H9 (cell line): Measurements from ENCODE around the gene SPPL3. TPM values are rescaled to one million over a fixed set of nuclear protein-coding genes. Genes with fewer than 3 reads are reported as not detected.

Source experiments
- DNase-seq: peaks from one replicate; pipeline ENCODE4 v3.0.0-alpha.2; 2017
- H2AFZ ChIP-seq: one replicate; pipeline ENCODE4 v1.6.1; 2013; ENCODE audit warnings: mild to moderate bottlenecking, low read length, control low read depth, moderate library complexity
- H2AK5ac ChIP-seq: 2 replicates; pipeline ENCODE4 v1.6.1; 2013; ENCODE audit warnings: low read length, control low read depth, mixed read lengths; ENCODE audit not compliant: insufficient read length
- H2BK120ac ChIP-seq: one replicate; pipeline ENCODE4 v1.6.1; 2013; ENCODE audit warnings: low read depth, mild to moderate bottlenecking, low read length, control low read depth, inconsistent platforms; ENCODE audit not compliant: poor library complexity, severe bottlenecking
- H2BK12ac ChIP-seq: 2 replicates; pipeline ENCODE4 v1.6.1; 2013; ENCODE audit warnings: low read length, control low read depth, mixed read lengths, low read depth; ENCODE audit not compliant: insufficient read length
- H2BK15ac ChIP-seq: 2 replicates; pipeline ENCODE4 v1.6.1; 2013; ENCODE audit warnings: low read depth, low read length, control low read depth
- H2BK20ac ChIP-seq: one replicate; pipeline ENCODE4 v1.6.1; 2013; ENCODE audit warnings: low read depth, mild to moderate bottlenecking, low read length, control low read depth, inconsistent platforms; ENCODE audit not compliant: poor library complexity, severe bottlenecking
- H2BK5ac ChIP-seq: 2 replicates; pipeline ENCODE4 v1.6.1; 2013; ENCODE audit warnings: low read length, control low read depth, mixed read lengths; ENCODE audit not compliant: insufficient read length
- H3K14ac ChIP-seq: 2 replicates; pipeline ENCODE4 v1.6.1; 2013; ENCODE audit warnings: low read length, control low read depth; ENCODE audit not compliant: insufficient read depth
- H3K18ac ChIP-seq: 2 replicates; pipeline ENCODE4 v1.6.1; 2013; ENCODE audit warnings: low read depth, mild to moderate bottlenecking, mixed read lengths, low read length, control low read depth; ENCODE audit not compliant: insufficient read length
- H3K23ac ChIP-seq: 2 replicates; pipeline ENCODE4 v1.6.1; 2013; ENCODE audit warnings: low read length, control low read depth, mixed read lengths, low read depth; ENCODE audit not compliant: insufficient read length
- H3K23me2 ChIP-seq: 2 replicates; pipeline ENCODE4 v1.6.1; 2013; ENCODE audit warnings: low read depth, mild to moderate bottlenecking, mixed read lengths, low read length, control low read depth; ENCODE audit not compliant: insufficient read length, poor library complexity, severe bottlenecking
- H3K27ac ChIP-seq: 2 replicates; pipeline ENCODE4 v1.5.1; 2013; ENCODE audit warnings: low read length, control low read depth, mixed read lengths, low read depth; ENCODE audit not compliant: insufficient read length
- H3K27me3 ChIP-seq: 2 replicates; pipeline ENCODE4 v1.6.1; 2013; ENCODE audit warnings: low read length, control low read depth, inconsistent platforms; ENCODE audit not compliant: insufficient read depth
- H3K4ac ChIP-seq: 2 replicates; pipeline ENCODE4 v1.6.1; 2013; ENCODE audit warnings: low read depth, mild to moderate bottlenecking, control low read depth, inconsistent platforms, low read length, moderate library complexity
- H3K4me1 ChIP-seq: 2 replicates; pipeline ENCODE4 v1.6.1; 2013; ENCODE audit warnings: low read length, control low read depth, inconsistent platforms; ENCODE audit not compliant: insufficient read depth
- H3K4me2 ChIP-seq: 2 replicates; pipeline ENCODE4 v1.6.1; 2013; ENCODE audit warnings: low read length, control low read depth, mixed read lengths; ENCODE audit not compliant: insufficient read length, insufficient read depth
- H3K56ac ChIP-seq: 2 replicates; pipeline ENCODE4 v1.6.1; 2013; ENCODE audit warnings: low read depth, mild to moderate bottlenecking, mixed read lengths, low read length, control low read depth; ENCODE audit not compliant: insufficient read length
- H3K79me1 ChIP-seq: 2 replicates; pipeline ENCODE4 v1.6.1; 2013; ENCODE audit warnings: low read depth, mild to moderate bottlenecking, moderate library complexity, low read length, control low read depth, inconsistent platforms; ENCODE audit not compliant: insufficient read depth, poor library complexity, severe bottlenecking
- H3K79me2 ChIP-seq: 2 replicates; pipeline ENCODE4 v1.6.1; 2013; ENCODE audit warnings: low read length, control low read depth, inconsistent platforms; ENCODE audit not compliant: insufficient read depth
- H3K9ac ChIP-seq: 2 replicates; pipeline ENCODE4 v1.6.1; 2013; ENCODE audit warnings: low read length, control low read depth, mixed read lengths; ENCODE audit not compliant: insufficient read length; ENCODE audit errors: extremely low read depth
- H3K9me3 ChIP-seq: one replicate; pipeline ENCODE4 v1.6.1; 2013; ENCODE audit warnings: low read depth, low read length, inconsistent platforms; ENCODE audit not compliant: control insufficient read depth
- H3T11ph ChIP-seq: one replicate; pipeline ENCODE4 v1.6.1; 2013; ENCODE audit warnings: mild to moderate bottlenecking, low read length, control low read depth, inconsistent platforms
- H4K20me1 ChIP-seq: one replicate; pipeline ENCODE4 v1.6.1; 2013; ENCODE audit not compliant: control insufficient read depth, insufficient read length, insufficient read depth
- H4K5ac ChIP-seq: 2 replicates; pipeline ENCODE4 v1.6.1; 2013; ENCODE audit warnings: low read depth, mild to moderate bottlenecking, mixed read lengths, low read length, control low read depth; ENCODE audit not compliant: insufficient read length
- H4K8ac ChIP-seq: replicated peaks from 2 replicates; pipeline ENCODE4 v1.6.1; 2013; ENCODE audit warnings: low read length, control low read depth, mixed read lengths, low read depth; ENCODE audit not compliant: insufficient read length
- H4K91ac ChIP-seq: 2 replicates; pipeline ENCODE4 v1.6.1; 2013; ENCODE audit warnings: low read depth, mild to moderate bottlenecking, moderate library complexity, mixed read lengths, low read length, control low read depth; ENCODE audit not compliant: insufficient read length
- H3K27ac Mint-ChIP-seq, 3 experiments: 2 replicates in 2 of 3; 3 replicates in 1 of 3; pipeline ENCODE4 v1.8.0; 2020 to 2021; ENCODE audit warnings: mixed read lengths in 3 of 3, mild to moderate bottlenecking in 1 of 3, moderate library complexity in 1 of 3
- H3K27me3 Mint-ChIP-seq: 2 replicates; pipeline ENCODE4 v1.8.0; 2021; ENCODE audit warnings: low read depth, mild to moderate bottlenecking, moderate library complexity, mixed read lengths
- H3K36me3 Mint-ChIP-seq, 3 experiments: 2 replicates in 2 of 3; 3 replicates in 1 of 3; pipeline ENCODE4 v1.8.0; 2020 to 2021; ENCODE audit warnings: low read depth in 3 of 3, mixed read lengths in 3 of 3; ENCODE audit not compliant: insufficient read depth in 1 of 3
- H3K4me1 Mint-ChIP-seq, 2 experiments: 2 replicates each; pipeline ENCODE4 v1.8.0; 2020; ENCODE audit warnings: mixed read lengths in 2 of 2
- H3K4me3 Mint-ChIP-seq, 2 experiments: 2 replicates in 1 of 2; 3 replicates in 1 of 2; pipeline ENCODE4 v1.8.0; 2020 to 2021; ENCODE audit warnings: mild to moderate bottlenecking in 2 of 2, mixed read lengths in 2 of 2, moderate library complexity in 1 of 2
- H3K9me3 Mint-ChIP-seq, 2 experiments: 2 replicates in 1 of 2; 3 replicates in 1 of 2; pipeline ENCODE4 v1.8.0; 2020; ENCODE audit warnings: mild to moderate bottlenecking in 2 of 2, mixed read lengths in 2 of 2, moderate library complexity in 1 of 2
- CTCF ChIP-seq: fragments of 200-600 bp; sonication (generic); conservative IDR thresholded peaks from 3 replicates; pipeline ENCODE4 v1.8.0; 2021; ENCODE audit warnings: antibody characterized with exemption, mild to moderate bottlenecking
- WGBS: extraction: QIAGEN DNeasy Blood & Tissue Kit; methylation state at CpG from one replicate; pipeline ENCODE4 v1.1.7; 2013; ENCODE audit warnings: missing lambda C conversion rate, low lambda C conversion rate, mixed read lengths; ENCODE audit not compliant: insufficient read length; ENCODE audit errors: extremely low coverage; 5-methylcytosine and 5-hydroxymethylcytosine counted together
- total RNA-seq: library from RNA; stranded (reverse); gene quantifications from 2 replicates; pipeline ENCODE4 v1.2.1, GENCODE V29; 2021

Gene SPPL3
- total RNA-seq, 1 experiment from 2014 or later, result 46.3 TPM

- Histone ChIP-seq H2BK12ac (no peak overlapping the region), H4K5ac (no peak overlapping the region), H4K91ac (no peak overlapping the region), H3K79me2 (peaks cover 5% of the 10 kb centered on the region; the same call in 1 of the 2 replicates), H4K8ac (no peak overlapping the region), H2BK20ac (no peak overlapping the region), H2BK120ac (no peak overlapping the region), H3T11ph (no peak overlapping the region), H4K20me1 (no peaks in the 10 kb centered on the region), H3K9me3 (no peaks in the 10 kb centered on the region), H3K23ac (no peak overlapping the region), H3K4me1 (no peaks in the 10 kb centered on the region), H3K4me2 (no peak overlapping the region), H3K9ac (no peak overlapping the region), H2AK5ac (no peak overlapping the region), H3K79me1 (no peaks in the 10 kb centered on the region), H3K56ac (no peak overlapping the region), H2BK15ac (no peak overlapping the region), H2BK5ac (no peak overlapping the region), H2AFZ (no peak overlapping the region), H3K18ac (no peak overlapping the region), H3K23me2 (no peaks in the 10 kb centered on the region), H3K4ac (no peak overlapping the region), H3K27ac (no peak overlapping the region), H3K14ac (no peak overlapping the region), H3K27me3 (no peaks in the 10 kb centered on the region)
- TF ChIP-seq CTCF, result no peak
- no peak overlapping the region for H3K27ac Mint-ChIP-seq
- no peak for DNase-seq
- H3K9me3 Mint-ChIP-seq, result peaks cover 14 to 16% of the 10 kb centered on the region in 2 experiments; a peak in 4 of 5 replicates
- WGBS, result no CpG with 5 or more reads among the region's 6 CpGs
- H3K4me3 Mint-ChIP-seq, result no peak overlapping the region
- H3K36me3 Mint-ChIP-seq, result peaks cover 12 to 19% (median 15%) of the 10 kb centered on the region in 3 experiments
- H3K4me1 Mint-ChIP-seq, result peaks cover 10 to 14% of the 10 kb centered on the region in 2 experiments
- H3K27me3 Mint-ChIP-seq, result no peaks in the 10 kb centered on the region
Observed at GRCh38 chr12:120855823-120856588, 48.2 kb downstream of the SPPL3 start.
